K562 (cell line): ENCODE measurements around the gene ELMO3. TPM values are rescaled to one million over a fixed set of nuclear protein-coding genes. Genes with fewer than 3 reads are reported as not detected.

Experiments used
- BDP1 ChIP-seq: IDR thresholded peaks from 3 replicates; pipeline ENCODE4 v1.6.1; 2011; ENCODE audit not compliant: insufficient read length, insufficient read depth
- BRCA1 ChIP-seq, 2 experiments: fragments of 450-650 bp in 1 of 2; sonication (generic) in 1 of 2; formaldehyde crosslinking in 1 of 2; IDR thresholded peaks; 2 replicates each; pipeline versions ENCODE4 v1.5.0 to v1.6.1; 2017 to 2020; ENCODE audit warnings: mild to moderate bottlenecking in 1 of 2, missing genetic modification reagents in 1 of 2
- BRF2 ChIP-seq: IDR thresholded peaks from 3 replicates; pipeline ENCODE4 v1.6.1; 2011; ENCODE audit warnings: borderline replicate concordance, mild to moderate bottlenecking; ENCODE audit not compliant: insufficient read length, insufficient read depth
- CHD1 ChIP-seq: fragments of 200-600 bp; sonication (generic); IDR thresholded peaks from one replicate; pipeline ENCODE4 v1.6.1; 2012; ENCODE audit warnings: mild to moderate bottlenecking, moderate library complexity, low read length, inconsistent platforms
- CHD4 ChIP-seq: fragments of 200-600 bp; sonication (generic); IDR thresholded peaks from 3 replicates; pipeline ENCODE4 v1.6.1; 2012; ENCODE audit warnings: low read depth, mild to moderate bottlenecking, mixed read lengths, low read length, inconsistent platforms; ENCODE audit not compliant: insufficient read depth, insufficient replicate concordance, poor library complexity, severe bottlenecking
- DNMT1 ChIP-seq: fragments of 450-650 bp; IDR thresholded peaks from 2 replicates; pipeline ENCODE4 v1.6.1; 2016; ENCODE audit warnings: antibody characterized with exemption, mild to moderate bottlenecking
- EP400 ChIP-seq: fragments of 450-650 bp; IDR thresholded peaks from 2 replicates; pipeline ENCODE4 v1.6.1; 2017; ENCODE audit warnings: antibody characterized with exemption, mild to moderate bottlenecking, moderate library complexity
- GTF2F1 ChIP-seq: IDR thresholded peaks from 2 replicates; pipeline ENCODE4 v1.6.1; 2011; ENCODE audit warnings: low read depth, low read length, improper control_type of control experiment
- HNRNPK ChIP-seq: fragments of 200-400 bp; formaldehyde crosslinking; IDR thresholded peaks from one replicate; pipeline ENCODE4 v1.6.1; 2018; ENCODE audit warnings: mild to moderate bottlenecking, low read depth, low read length; ENCODE audit not compliant: poor library complexity, severe bottlenecking
- KDM4B ChIP-seq, 2 experiments: fragments of 450-650 bp in 1 of 2; sonication (generic) in 1 of 2; IDR thresholded peaks; 2 replicates each; pipeline ENCODE4 v1.6.1; 2016 to 2017; ENCODE audit warnings: borderline replicate concordance in 2 of 2, antibody characterized with exemption in 1 of 2, low read depth in 1 of 2, mild to moderate bottlenecking in 1 of 2
- KLF16 ChIP-seq: IDR thresholded peaks from 2 replicates; pipeline ENCODE4 v1.6.1; 2016; ENCODE audit warnings: antibody characterized with exemption
- LCOR ChIP-seq: sonication (generic); formaldehyde crosslinking; IDR thresholded peaks from 2 replicates; pipeline ENCODE4 v1.8.0; 2022; ENCODE audit warnings: mild to moderate bottlenecking, missing genetic modification reagents
- NBN ChIP-seq: fragments of 450-650 bp; IDR thresholded peaks from 2 replicates; pipeline ENCODE4 v1.6.1; 2016; ENCODE audit warnings: low read depth, mild to moderate bottlenecking
- NFATC3 ChIP-seq: fragments of 450-650 bp; IDR thresholded peaks from 2 replicates; pipeline ENCODE4 v1.6.1; 2017; ENCODE audit warnings: mild to moderate bottlenecking
- PCBP2 ChIP-seq: fragments of 200-400 bp; formaldehyde crosslinking; IDR thresholded peaks from 2 replicates; pipeline ENCODE4 v1.6.1; 2018; ENCODE audit warnings: low read length, low read depth, mild to moderate bottlenecking, moderate library complexity; ENCODE audit not compliant: poor library complexity, severe bottlenecking
- PML ChIP-seq: IDR thresholded peaks from 2 replicates; pipeline ENCODE4 v1.6.1; 2012; ENCODE audit warnings: low read length, inconsistent platforms
- RCOR1 ChIP-seq, 2 experiments: IDR thresholded peaks; 2 replicates each; pipeline ENCODE4 v1.6.1; 2012; ENCODE audit warnings: low read depth in 2 of 2, low read length in 2 of 2, borderline replicate concordance in 1 of 2, improper control_type of control experiment in 1 of 2
- STAT6 ChIP-seq: sonication (generic); formaldehyde crosslinking; IDR thresholded peaks from 2 replicates; pipeline ENCODE4 v1.8.1; 2023; ENCODE audit warnings: mild to moderate bottlenecking, missing genetic modification reagents
- SUPT5H ChIP-seq: fragments of 450-650 bp; IDR thresholded peaks from 2 replicates; pipeline ENCODE4 v1.6.1; 2016
- ZNF354B ChIP-seq: fragments of 250-450 bp; sonication (Bioruptor Pico); IDR thresholded peaks from 2 replicates; pipeline ENCODE4 v1.4.0; 2020
- ZNF436 ChIP-seq: fragments of 250-450, 450-650 bp; sonication (Bioruptor Pico); formaldehyde crosslinking; IDR thresholded peaks from 2 replicates; pipeline ENCODE4 v1.7.0; 2020; ENCODE audit warnings: mild to moderate bottlenecking
- ZNF778 ChIP-seq: fragments of 450-650 bp; formaldehyde crosslinking; IDR thresholded peaks from 2 replicates; pipeline ENCODE4 v1.4.0; 2020; ENCODE audit warnings: mild to moderate bottlenecking, moderate library complexity
- polyA plus RNA-seq, 8 experiments: library from polyadenylated mRNA; depleted of rRNA in 4 of 8; stranded (reverse) in 5 of 8; unstranded in 3 of 8; fragments of >200 nt; fragmentation: Nextera tagmentation in 2 of 8; fragmentation: Illumina TruSeq in 1 of 8; extraction: Ambion mirVana in 2 of 8; extraction: Trizol in 1 of 8; gene quantifications; 2 replicates each; pipeline versions ENCODE4 v1.2.1 to v1.2.3, GENCODE V29; 2011 to 2014; ENCODE audit warnings: inconsistent platforms in 1 of 8, missing spikeins in 1 of 8
- total RNA-seq, 7 experiments: library from RNA; depleted of rRNA in 6 of 7; stranded (reverse); fragments of >200 nt in 6 of 7; fragmentation: Illumina TruSeq in 2 of 7; extraction: Trizol in 2 of 7; gene quantifications; 2 replicates each; pipeline versions ENCODE4 v1.2.1 to v1.2.3, GENCODE V29; 2011 to 2021; ENCODE audit warnings: low replicate concordance in 1 of 7
- TF ChIP-seq, protein P1 (sequence below): fragments of 450-650 bp; formaldehyde crosslinking; IDR thresholded peaks from 2 replicates; pipeline ENCODE4 v1.4.0; 2020; ENCODE audit warnings: mild to moderate bottlenecking, moderate library complexity

ELMO3 gene
- total and polyA plus RNA-seq, 9 of the 15 experiments (the other 6 are each of a cell fraction or from before 2014, with no cell fraction given), result 0.04 to 5.1 (median 1.5) TPM

- TF ChIP-seq NBN, result no peak
- TF ChIP-seq NFATC3, result no peak
- TF ChIP-seq GTF2F1, result no peak
- TF ChIP-seq CHD1, result no peak
- no peak for TF ChIP-seq KDM4B (IDR thresholded peaks at IDR 0.05; ENCODE audit: borderline replicate concordance in 2 of 2, low read depth in 1 of 2)
- no peak for TF ChIP-seq DNMT1
- TF ChIP-seq PML, result no peak
- TF ChIP-seq ZNF778 (CRISPR knock-in tag), result no peak
- TF ChIP-seq KLF16, result no peak
- no peak for TF ChIP-seq BDP1
- TF ChIP-seq CHD4, result no peak
- TF ChIP-seq BRF2, result no peak
- TF ChIP-seq, protein P1, sequence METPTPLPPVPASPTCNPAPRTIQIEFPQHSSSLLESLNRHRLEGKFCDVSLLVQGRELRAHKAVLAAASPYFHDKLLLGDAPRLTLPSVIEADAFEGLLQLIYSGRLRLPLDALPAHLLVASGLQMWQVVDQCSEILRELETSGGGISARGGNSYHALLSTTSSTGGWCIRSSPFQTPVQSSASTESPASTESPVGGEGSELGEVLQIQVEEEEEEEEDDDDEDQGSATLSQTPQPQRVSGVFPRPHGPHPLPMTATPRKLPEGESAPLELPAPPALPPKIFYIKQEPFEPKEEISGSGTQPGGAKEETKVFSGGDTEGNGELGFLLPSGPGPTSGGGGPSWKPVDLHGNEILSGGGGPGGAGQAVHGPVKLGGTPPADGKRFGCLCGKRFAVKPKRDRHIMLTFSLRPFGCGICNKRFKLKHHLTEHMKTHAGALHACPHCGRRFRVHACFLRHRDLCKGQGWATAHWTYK (CRISPR knock-in tag), result no peak
- no peak for TF ChIP-seq ZNF436 (CRISPR knock-in tag)
- TF ChIP-seq ZNF354B (CRISPR knock-in tag), result no peak
- no peak for TF ChIP-seq SUPT5H
- peak; percentile 49 for TF ChIP-seq HNRNPK
- no peak for TF ChIP-seq PCBP2
- TF ChIP-seq LCOR (CRISPR knock-in tag), result no peak
- 0 out of 2 replicates have a peak, but pooled peaks have one; percentile 37 for TF ChIP-seq STAT6 (CRISPR knock-in tag)
- TF ChIP-seq BRCA1 (IDR thresholded peaks at IDR 0.05), result no peak
- no peak for TF ChIP-seq BRCA1 (CRISPR knock-in tag; IDR thresholded peaks at IDR 0.05)
- peak in 1 of 2 experiments; percentile 54; a peak in 1 of 4 replicates for TF ChIP-seq RCOR1 (IDR thresholded peaks at IDR 0.05; ENCODE audit: borderline replicate concordance in 1 of 2, low read depth in 2 of 2, low read length in 2 of 2)
- TF ChIP-seq EP400, result no peak
Measured at GRCh38 chr16:67155295-67156142, 43.4 kb upstream of the ELMO3 start (continued).
